ENCODE data around the gene GNA12. TPM values are rescaled to one million over a fixed set of nuclear protein-coding genes. Genes with fewer than 3 reads are reported as not detected.

Gene GNA12
- total and polyA plus RNA-seq, 4 donors: 3.7 to 19.0 (median 11.3) TPM

- no peaks in the 10 kb centered on the region for H3K36me3 ChIP-seq (ENCODE audit: control insufficient read depth in 4 of 4, insufficient read depth in 3 of 4, low read depth in 1 of 4, low read length in 3 of 4)
- no peaks in the 10 kb centered on the region for H3K27me3 ChIP-seq (ENCODE audit: control insufficient read depth in 4 of 4, insufficient read depth in 4 of 4, low read length in 3 of 4)
- no peak overlapping the region for H3K4me3 ChIP-seq (ENCODE audit: low read depth in 1 of 3, low read length in 3 of 3)
- H3K4me1 ChIP-seq (ENCODE audit: control insufficient read depth in 4 of 4, insufficient read depth in 4 of 4, low read length in 3 of 4): peaks cover 0 to 3% (median 0%) of the 10 kb centered on the region in 4 donors
- WGBS: 95% methylated on average over 6 of the region's 6 CpGs
- H3K27ac ChIP-seq (ENCODE audit: low read depth in 1 of 2, low read length in 2 of 2): no peak overlapping the region
- DNase-seq (ENCODE audit: low spot score): no peak
- H3K9ac ChIP-seq (ENCODE audit: low read depth in 1 of 2, low read length in 2 of 2): no peak overlapping the region
- TF ChIP-seq HNF4A (conservative IDR thresholded peaks at IDR 0.05) (no peak), EGR1 (IDR thresholded peaks at IDR 0.05; ENCODE audit: low read depth in 2 of 2) (no peak), FOXA2 (IDR thresholded peaks at IDR 0.05) (no peak), HNF4G (IDR thresholded peaks at IDR 0.05) (no peak), GABPA (IDR thresholded peaks at IDR 0.05 in 1 of 2, conservative IDR thresholded peaks at IDR 0.05 in 1 of 2) (no peak), TAF1 (conservative IDR thresholded peaks at IDR 0.05) (no peak), NR2F2 (IDR thresholded peaks at IDR 0.05) (no peak), JUND (IDR thresholded peaks at IDR 0.05) (no peak), YY1 (IDR thresholded peaks at IDR 0.05) (no peak), SP1 (IDR thresholded peaks at IDR 0.05) (no peak), RAD21 (IDR thresholded peaks at IDR 0.05) (no peak), REST (IDR thresholded peaks at IDR 0.05) (no peak), ATF3 (IDR thresholded peaks at IDR 0.05) (no peak), RXRA (IDR thresholded peaks at IDR 0.05) (no peak), FOXA1 (IDR thresholded peaks at IDR 0.05) (no peak), CTCF (IDR thresholded peaks at IDR 0.05; ENCODE audit: low read depth, low read length, missing input control) (no peak)
- TF ChIP-seq, protein P1, sequence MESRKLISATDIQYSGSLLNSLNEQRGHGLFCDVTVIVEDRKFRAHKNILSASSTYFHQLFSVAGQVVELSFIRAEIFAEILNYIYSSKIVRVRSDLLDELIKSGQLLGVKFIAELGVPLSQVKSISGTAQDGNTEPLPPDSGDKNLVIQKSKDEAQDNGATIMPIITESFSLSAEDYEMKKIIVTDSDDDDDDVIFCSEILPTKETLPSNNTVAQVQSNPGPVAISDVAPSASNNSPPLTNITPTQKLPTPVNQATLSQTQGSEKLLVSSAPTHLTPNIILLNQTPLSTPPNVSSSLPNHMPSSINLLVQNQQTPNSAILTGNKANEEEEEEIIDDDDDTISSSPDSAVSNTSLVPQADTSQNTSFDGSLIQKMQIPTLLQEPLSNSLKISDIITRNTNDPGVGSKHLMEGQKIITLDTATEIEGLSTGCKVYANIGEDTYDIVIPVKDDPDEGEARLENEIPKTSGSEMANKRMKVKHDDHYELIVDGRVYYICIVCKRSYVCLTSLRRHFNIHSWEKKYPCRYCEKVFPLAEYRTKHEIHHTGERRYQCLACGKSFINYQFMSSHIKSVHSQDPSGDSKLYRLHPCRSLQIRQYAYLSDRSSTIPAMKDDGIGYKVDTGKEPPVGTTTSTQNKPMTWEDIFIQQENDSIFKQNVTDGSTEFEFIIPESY (IDR thresholded peaks at IDR 0.05): no peak
- TF ChIP-seq, protein P2, sequence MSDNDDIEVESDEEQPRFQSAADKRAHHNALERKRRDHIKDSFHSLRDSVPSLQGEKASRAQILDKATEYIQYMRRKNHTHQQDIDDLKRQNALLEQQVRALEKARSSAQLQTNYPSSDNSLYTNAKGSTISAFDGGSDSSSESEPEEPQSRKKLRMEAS (IDR thresholded peaks at IDR 0.05): no peak
- H3K9me3 ChIP-seq (ENCODE audit: control insufficient read depth in 4 of 4, low read length in 3 of 4): no peaks in the 10 kb centered on the region
Observed at GRCh38 chr7:2859952-2860351, 15.8 kb upstream of the GNA12 start.

Measured in liver (tissue), 9 donors.